GM18498 (cell line): Measurements from ENCODE around the gene L3MBTL4.

Source experiments
- ATAC-seq: cut with Tn5 transposase; IDR thresholded peaks from one replicate; pipeline ENCODE4 v1.9.1; 2021; ENCODE audit warnings: mild to moderate bottlenecking, moderate library complexity; ENCODE audit not compliant: unreplicated experiment

The L3MBTL4 gene

DNA sequence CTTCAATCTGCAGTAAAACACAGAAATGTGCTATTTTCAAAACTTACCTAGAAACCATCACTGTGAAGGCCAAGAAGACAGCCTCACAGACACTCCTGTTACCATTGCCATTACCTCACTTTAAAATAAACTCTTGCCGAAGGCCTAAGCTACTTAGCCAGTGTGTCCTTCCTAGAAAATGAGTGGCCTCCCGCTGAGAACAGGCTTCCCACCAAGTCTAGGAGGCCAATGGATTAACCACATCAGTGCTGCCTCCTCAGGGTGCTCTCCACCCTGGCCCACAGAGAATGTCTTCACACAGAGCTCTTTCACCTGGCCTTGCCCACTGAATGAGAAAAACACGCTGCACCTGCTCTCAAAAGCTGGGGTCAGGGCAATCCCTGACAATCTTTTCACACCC, 47.5 kb downstream of the L3MBTL4 start:
- ATAC-seq, result no peak

DNA sequence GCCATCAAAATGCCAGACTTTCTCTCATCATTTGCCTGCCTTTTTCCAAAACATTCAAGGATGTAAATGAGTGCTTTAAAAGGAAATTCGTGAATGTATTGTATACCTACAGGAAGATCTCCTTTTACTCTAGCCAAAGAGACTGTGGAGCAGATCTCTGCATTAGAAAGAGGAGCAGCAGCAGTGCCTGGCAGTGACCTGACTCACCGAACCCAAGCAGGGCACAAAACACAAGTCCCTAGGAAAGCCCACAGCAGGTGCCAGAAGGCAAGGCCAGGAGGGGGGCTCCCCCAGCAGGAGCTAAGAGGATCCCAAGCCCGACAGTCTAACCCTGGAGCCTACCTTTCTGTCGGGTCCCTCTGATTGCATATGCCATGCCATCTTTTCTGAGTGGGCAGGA, 47.9 kb downstream of the L3MBTL4 start:
- no peak for ATAC-seq

DNA sequence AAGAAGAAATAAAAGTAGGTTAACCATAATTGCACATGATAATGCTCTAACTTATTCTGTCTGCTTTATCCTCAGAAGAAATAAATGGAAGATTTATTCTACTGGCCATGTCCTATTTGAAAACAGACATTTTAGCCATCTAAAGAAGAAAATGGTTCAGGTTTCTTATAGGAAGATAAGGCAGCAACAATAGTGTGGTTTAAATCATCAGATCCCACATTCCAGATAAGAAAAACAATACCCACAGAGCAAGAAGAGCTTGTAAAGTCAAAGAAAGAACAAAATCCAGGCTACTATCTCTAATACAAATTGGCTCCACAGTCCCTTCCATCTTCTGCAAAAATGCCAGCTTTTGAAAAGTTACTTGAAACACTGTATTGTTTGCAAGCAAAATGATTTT, 49.3 kb downstream of the L3MBTL4 start:
- ATAC-seq, result no peak

DNA sequence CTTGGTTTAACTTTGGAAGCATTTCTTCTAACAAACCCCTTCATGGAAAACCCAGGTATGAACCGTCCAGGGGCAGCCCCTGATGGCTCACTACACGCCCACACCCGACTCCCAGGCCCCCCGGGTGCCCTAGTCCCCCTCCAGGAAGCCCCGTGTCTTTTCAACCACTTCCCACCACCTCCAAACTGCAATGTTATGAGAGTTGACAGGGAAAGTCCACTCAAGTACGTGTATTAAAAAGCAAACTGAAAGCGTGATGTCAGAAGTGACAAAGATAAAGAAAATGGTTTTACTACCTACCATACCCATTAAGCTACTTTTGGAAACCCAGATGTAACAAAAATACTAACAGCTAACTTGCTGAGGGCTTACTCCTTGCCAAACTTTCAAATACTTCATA, 51.5 kb downstream of the L3MBTL4 start:
- ATAC-seq, result peak; percentile 74

DNA sequence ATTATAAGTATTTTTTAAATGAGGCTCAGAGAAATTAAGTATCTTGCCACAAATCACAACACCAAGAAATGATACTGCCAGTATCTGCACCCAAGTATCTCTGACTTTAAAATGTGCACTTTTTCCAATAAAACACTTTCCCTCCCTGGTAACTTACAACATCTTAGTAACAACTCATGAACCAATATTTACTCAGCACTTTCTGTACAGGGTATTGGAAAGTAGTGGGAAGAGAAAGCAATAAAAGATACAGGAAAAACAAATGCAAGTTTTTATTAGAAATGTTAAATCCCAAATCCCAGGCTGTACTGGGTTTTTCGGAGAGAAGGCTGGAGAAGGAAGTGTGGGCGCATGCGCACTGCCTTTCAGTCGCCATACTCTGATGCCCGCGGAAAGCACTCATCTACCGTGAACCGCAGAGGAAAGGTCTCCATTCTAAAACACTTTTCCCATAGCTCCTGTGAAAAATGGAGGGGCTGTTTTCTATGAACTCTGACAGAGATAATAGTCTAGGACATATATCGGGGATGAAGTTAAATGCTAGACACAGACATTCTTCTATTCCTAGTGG, 52.1 kb downstream of the L3MBTL4 start:
- no peak for ATAC-seq

DNA sequence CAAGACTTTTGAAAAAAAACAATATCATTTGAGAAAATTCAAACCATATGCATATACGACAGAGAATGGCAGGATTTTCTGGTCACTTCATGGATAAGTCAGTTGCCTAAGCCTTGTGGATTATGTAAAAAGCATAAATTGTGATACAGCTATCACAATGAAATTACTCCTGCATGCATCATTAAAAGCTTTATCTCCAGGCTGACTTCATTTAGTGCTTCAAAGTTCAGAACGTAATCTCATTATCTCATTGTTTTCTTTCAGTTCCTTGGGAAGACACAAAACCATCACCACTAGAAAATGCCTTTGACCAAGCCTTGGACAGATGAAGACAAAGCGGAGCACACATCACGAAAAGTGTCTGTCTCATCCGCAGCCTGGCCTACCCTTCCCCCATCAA, 57.0 kb downstream of the L3MBTL4 start:
- ATAC-seq, result no peak

DNA sequence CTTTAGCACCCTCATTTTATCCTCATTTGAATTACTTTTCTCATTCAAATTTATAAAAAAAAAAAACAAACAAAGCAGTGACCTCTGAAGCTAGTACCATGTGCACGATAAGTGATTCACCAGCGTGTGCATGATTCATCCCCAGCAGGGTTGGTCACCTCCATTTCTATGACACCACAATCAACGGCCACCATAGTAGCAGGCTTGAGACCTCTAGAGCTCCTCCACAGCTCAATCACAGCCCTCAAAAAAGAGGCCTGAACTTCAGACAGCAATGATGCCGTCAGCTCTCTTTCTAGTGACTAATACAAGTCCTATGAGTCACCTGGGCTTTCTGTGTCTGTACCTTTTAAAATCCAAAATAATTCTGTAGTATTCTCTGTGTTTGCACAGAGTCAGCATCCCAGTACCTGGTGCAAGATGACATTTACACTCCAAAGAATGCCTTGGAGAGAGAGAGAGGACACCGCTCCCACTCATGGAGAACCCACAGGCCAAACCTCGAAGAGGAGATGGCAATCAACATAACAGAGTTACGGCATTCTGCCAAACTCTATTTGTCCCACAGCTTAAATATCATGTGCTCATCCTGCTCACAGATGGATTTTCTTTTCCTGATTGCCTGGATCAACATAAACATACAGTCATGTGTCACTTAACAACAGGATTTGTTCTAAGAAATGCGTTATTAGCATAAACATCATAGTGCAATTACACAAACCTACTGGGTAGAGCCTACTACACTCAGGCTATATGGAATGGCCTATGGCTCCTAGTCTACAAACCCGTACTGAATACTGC, 58.7 kb downstream of the L3MBTL4 start:
- ATAC-seq, result peak; percentile 53

DNA sequence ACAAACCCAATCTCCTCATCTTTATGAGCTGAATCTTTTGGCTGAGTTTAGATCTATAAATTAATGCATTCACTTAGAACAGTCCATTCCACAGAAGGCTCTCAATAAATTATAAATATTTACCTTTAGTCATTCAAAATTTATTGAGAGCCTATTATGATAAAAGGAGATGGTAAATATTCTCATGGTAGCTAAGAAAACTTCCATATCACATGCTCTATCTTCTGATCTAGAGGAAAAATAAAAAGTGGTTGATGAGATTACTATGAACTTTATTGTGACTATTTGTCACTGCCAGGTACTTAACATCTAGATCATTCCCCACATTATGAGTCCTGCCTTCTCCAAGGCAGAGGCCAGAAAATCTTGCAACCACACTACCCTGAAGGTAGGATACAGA, 62.4 kb downstream of the L3MBTL4 start:
- ATAC-seq, result no peak

DNA sequence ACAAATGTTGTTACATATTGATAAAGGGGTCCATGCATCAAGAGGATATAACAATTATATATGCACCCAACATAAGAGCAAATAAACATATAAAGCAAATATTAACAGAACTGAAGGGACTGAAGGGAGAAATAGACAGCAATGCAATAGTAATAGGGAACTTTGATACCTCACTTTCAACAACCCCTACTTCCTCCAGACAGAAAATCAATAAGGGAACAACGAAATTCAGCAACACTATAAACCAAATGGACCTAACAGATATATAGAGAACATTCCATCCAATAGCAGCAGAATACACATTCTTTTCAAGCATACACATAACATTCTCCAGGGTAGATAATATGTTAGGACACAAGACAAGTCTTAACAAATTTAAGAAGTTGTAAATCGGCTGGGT, 71.7 kb downstream of the L3MBTL4 start:
- no peak for ATAC-seq

DNA sequence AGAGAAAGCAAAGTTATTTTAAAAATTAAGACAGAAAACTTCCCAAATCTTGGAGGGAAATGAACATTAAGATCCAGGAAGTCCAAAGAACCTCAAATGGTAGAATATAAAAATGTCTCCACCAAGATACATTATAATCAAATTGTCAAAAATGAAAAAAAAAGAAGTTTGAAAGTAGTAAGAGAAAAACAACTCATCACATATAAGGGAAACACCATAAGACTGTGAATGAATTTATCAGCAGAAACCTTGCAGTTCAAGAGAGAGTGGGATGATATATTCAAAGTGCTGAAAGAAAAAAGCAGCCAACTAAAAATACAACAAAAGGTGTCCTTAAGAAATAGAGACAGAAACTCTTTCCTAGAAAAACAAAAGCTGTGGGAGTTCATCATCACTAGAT, 73.0 kb downstream of the L3MBTL4 start:
- no peak for ATAC-seq

DNA sequence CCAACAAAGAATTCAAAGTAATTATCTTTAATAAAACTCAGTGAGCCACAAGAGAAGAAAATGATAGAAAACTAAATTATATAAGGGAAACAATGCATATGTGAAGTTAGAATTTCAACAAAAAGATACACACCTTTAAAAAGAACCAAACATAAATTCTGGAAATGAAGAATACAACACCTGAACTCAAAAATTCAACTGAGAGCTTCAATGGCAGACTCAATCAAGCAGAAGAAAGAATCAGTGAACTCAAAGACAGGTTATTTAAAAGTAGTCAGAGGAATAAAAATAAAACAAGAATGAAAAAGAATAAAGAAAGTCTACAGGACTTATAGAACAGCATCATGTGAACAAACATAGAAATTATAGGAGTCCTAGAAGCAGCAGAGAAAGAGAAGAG, 73.4 kb downstream of the L3MBTL4 start:
- no peak for ATAC-seq

DNA sequence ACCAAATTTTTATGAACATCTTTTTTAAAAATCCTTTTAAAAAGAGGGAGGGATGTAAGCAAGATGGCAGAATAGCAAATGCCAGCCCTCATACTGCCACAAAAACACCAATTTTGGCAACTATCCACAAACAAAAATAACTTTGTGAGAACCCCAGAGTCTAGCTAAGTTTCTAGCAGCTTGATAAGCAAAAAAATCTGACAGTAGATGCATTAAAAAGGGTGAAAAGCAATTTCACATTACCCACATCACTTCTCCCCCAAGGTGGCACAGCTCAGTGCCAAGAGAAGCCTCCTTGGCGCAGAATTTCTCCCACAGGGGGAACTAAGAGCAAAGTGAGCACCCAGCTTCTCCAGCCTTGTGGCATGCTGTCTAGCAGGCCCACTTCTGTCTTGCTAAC, 74.6 kb downstream of the L3MBTL4 start:
- ATAC-seq, result no peak

DNA sequence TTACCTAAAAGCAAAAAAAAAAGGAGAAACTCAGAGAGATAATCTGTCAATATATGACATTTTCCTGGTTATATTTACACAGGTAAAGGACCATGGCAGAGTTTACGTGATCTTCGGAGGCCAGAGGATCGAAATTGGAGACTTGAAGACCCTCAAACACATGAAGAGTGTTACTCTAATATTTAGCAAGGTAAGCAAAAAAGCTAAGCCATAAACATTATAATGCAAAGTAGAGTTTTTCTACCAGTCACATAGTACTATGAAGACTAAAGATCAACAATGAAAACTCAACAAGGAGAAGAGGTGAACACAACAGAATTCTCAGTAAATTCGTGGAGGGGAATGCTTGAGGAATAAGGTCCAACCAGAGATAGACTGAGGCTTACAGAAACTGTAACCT, 78.5 kb downstream of the L3MBTL4 start:
- no peak for ATAC-seq

DNA sequence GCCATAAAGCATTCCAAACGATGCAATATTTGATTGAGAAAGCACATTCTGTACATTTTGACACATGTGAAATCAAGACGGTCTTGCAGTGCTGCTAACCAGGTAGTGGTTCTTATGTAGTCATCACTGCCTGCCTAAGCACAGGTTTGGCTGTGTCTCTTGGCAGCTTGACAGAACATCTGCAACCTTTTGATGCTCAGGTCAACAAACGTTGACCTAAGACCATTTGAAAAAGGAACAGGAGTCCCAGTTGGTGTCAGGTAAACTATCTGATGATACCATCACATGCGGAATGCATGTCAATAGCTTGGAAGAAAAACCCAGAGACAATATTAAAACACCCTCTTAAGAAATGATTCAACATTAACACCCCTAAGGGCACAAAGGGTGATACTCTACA, 80.7 kb downstream of the L3MBTL4 start:
- no peak for ATAC-seq

DNA sequence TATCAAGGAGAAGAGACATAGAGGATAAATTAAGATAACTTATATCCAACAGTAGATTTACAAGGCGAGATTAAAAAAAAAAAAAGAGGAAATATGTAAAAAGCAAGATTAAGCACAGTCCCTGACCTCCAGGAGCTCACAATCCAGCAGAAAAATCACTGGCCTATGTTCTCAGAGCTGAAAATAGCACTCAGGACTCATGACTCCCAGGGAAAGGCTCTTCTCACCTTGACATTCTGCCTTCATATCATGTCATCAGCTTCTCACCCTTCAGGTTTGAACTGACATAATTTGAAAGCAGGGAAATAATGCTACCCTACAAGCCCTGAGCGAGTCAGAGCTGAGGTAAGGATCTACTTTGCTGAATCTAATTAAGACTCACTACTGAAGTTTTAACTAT, 82.8 kb downstream of the L3MBTL4 start:
- no peak for ATAC-seq

DNA sequence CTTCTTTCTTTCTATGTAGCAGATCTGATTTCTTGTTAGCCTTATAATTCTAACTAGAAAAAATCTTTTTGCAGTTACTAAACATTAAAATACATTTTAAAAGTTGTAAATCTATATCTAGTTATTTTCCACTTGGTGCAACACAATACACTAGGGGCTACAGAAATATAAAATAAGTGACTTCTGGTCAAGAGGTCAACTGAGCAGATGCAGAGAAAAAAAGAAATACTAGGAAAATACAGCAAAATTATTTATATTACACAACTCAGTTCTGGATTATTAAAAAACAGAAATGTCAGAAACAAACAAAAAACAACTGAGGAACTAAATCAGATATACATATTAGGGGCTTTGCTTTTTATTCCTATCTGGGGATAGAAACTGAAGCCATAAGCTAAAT, 83.9 kb downstream of the L3MBTL4 start:
- ATAC-seq, result no peak

DNA sequence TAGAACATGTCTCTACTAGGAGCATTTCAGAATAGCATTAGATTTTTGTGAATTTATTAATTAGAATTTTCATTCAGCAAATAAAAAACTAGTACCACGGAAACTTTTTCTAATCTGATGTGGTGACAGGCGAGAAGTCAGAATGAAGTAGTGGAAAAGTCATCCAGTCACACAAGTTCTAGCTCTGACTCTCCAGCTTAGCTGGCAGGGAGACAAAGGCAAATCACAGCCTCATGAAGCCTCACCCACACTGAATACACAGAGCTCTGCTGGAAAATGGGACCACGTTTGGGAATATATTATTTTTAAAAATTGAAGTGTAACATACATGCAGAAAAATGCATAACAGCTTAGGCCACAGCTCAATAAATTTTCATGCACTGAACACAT, 86.1 kb downstream of the L3MBTL4 start:
- no peak for ATAC-seq

DNA sequence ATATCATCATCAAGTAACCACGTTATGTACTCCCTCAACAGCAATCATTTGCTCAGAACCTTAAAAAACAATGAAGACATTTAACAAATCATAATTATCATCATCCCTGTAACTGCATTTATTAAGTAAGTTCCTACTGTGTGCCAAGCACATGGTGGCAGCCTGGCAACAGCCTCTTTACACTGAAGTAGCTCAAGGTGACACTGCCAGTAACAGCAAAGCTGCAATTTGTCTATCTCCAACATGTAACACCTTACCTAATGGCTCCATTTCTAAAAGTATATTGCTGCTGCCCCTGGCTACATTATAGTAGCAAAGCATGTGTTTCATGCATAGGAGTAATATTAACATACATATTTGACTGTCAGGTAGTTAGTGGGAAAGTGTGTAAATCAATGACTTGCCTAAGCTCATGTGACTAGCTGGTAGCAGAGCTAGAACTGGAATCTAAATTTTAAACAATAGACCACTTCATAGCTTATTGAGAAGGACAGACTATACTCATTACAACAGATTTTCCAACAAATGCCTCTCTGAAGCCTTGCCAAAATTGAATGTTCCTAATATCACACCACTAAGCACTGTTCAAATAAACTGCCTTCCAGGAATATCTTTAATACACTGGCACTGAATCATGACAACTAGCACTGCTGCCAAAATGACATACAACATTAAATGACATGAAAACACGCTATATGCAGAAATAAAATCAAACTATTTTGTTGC, 86.7 kb downstream of the L3MBTL4 start:
- no peak for ATAC-seq

DNA sequence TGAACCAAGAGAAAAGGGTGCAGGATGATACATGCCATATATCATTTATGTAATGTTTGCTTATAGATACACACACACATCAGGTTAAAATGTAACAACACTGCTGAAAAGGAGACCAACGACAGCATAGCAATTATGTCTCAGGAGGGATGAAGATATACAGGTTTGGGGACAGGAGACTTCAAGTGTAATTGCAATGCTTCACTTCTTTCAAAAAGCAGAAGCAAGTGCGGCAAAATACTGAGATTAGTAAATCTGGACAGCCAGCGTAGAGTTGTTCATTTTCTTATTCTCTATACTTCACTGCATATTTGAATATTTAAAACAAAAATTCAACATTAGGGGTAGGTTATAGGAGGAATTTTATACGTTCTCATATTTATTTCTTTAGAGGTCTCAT, 87.2 kb downstream of the L3MBTL4 start:
- no peak for ATAC-seq

DNA sequence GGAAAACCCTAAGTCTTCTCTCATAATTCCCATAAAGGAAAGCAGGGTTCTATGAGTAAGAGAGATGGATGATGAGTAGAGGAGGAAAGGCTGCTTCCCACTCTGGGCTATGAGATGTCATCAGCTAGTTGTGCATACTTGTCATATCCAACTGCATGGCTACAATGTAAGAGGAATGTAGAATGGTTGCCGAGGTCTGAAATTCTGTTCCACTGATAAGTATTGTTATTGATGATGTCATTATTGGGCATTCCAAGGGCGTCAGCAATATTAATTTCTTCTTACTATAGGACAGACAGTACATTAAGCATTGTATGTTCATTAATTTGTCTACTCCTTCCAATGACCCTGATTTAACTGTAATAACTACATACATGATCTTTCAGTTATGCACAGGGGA, 88.1 kb downstream of the L3MBTL4 start:
- no peak for ATAC-seq

DNA sequence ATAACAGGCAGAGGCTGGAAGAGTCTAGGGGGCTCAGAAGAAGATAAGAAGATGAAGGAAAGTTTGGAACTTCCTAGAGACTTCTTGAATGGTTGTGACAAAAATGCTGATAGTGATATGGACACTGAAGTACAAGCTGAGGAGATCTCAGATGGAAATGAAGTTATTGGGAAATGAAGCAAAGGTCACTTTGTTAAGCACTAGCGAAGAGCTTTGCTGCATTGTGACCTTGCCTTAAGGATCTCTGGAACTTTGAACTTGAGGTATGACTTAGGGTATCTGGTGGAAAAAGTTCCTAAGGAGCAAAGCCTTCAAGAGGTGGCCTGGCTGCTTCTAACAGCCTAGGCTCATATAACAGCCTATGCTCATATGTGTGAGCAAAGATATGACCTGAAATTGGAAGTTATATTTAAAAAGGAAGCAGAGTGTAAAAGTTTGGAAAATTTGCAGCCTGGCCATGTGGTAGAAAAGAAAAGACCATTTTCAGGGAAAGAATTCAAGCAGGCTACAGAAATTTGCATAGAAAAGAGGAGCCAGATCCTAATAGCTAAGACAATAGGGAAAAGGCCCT, 91.3 kb downstream of the L3MBTL4 start:
- ATAC-seq, result no peak
